ENCODE results near the gene DPYSL3.
A peak's percentile ranks its signal among the peaks of the same experiment; 100 is the strongest.

DNA sequence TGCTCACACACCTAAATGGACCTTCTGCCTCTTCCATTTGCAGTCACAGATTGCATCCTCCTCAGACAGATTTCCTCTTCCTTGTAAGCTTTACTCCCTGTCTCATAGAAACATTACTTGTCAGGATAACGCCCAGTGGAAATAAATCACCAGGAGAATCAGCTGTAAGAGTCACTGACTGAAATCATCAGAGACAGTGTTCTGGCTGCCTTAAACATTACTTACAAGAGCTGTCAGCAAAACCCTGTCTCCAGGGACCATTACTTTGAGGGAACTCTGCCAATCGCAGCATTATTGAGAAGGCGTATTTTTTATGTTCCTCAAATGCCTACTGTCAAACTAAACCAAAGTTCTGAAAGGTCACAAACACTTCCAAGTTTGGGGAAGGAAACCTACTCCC lies 5.9 kb downstream of the DPYSL3 start:
- TF ChIP-seq, protein P1, sequence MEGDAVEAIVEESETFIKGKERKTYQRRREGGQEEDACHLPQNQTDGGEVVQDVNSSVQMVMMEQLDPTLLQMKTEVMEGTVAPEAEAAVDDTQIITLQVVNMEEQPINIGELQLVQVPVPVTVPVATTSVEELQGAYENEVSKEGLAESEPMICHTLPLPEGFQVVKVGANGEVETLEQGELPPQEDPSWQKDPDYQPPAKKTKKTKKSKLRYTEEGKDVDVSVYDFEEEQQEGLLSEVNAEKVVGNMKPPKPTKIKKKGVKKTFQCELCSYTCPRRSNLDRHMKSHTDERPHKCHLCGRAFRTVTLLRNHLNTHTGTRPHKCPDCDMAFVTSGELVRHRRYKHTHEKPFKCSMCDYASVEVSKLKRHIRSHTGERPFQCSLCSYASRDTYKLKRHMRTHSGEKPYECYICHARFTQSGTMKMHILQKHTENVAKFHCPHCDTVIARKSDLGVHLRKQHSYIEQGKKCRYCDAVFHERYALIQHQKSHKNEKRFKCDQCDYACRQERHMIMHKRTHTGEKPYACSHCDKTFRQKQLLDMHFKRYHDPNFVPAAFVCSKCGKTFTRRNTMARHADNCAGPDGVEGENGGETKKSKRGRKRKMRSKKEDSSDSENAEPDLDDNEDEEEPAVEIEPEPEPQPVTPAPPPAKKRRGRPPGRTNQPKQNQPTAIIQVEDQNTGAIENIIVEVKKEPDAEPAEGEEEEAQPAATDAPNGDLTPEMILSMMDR (IDR thresholded peaks at IDR 0.05; ENCODE audit: poor library complexity, severe bottlenecking): no peak
- TF ChIP-seq EZH2 (IDR thresholded peaks at IDR 0.05; ENCODE audit: borderline replicate concordance, insufficient read depth, low read length, poor library complexity, severe bottlenecking) (no peak), EP300 (conservative IDR thresholded peaks at IDR 0.05; ENCODE audit: poor library complexity, severe bottlenecking) (peak; percentile 86), RAD21 (conservative IDR thresholded peaks at IDR 0.05) (no peak)
